Astrocyte (in vitro differentiated cells and primary cell): ENCODE data around the gene MYO5B. TPM values are rescaled to one million over a fixed set of nuclear protein-coding genes. Genes with fewer than 3 reads are reported as not detected.

Experiments used
- DNase-seq: peaks from one replicate; pipeline ENCODE4 v3.0.0-alpha.2; 2010; ENCODE audit warnings: low read depth
- FAIRE-seq: peaks from 2 replicates; lab custom pipeline; 2011; peaks lifted over from hg19 to GRCh38; lab: Jason Lieb, UNC
- H2AFZ ChIP-seq: 2 replicates; pipeline ENCODE4 v1.6.0; 2012; ENCODE audit warnings: low read depth, low read length, inconsistent platforms
- H3K27ac ChIP-seq: 2 replicates; pipeline ENCODE4 v1.5.1; 2011; ENCODE audit warnings: low read depth, low read length, inconsistent platforms
- H3K27me3 ChIP-seq: 2 replicates; pipeline ENCODE4 v1.6.0; 2011; ENCODE audit warnings: low read length, inconsistent platforms; ENCODE audit not compliant: insufficient read depth
- H3K36me3 ChIP-seq: 2 replicates; pipeline ENCODE4 v1.5.1; 2011; ENCODE audit warnings: low read length, inconsistent platforms; ENCODE audit not compliant: insufficient read depth
- H3K4me1 ChIP-seq: 2 replicates; pipeline ENCODE4 v1.5.1; 2011; ENCODE audit warnings: low read length, inconsistent platforms; ENCODE audit not compliant: insufficient read depth
- H3K4me2 ChIP-seq: 2 replicates; pipeline ENCODE4 v1.6.0; 2012; ENCODE audit warnings: low read length, inconsistent platforms
- H3K4me3 ChIP-seq: 2 replicates; pipeline ENCODE4 v1.5.1; 2011; ENCODE audit warnings: low read depth, mild to moderate bottlenecking, low read length, inconsistent platforms; ENCODE audit not compliant: insufficient read depth
- H3K79me2 ChIP-seq: 2 replicates; pipeline ENCODE4 v1.6.0; 2012; ENCODE audit warnings: mild to moderate bottlenecking, low read length, inconsistent platforms; ENCODE audit not compliant: insufficient read depth
- H3K9ac ChIP-seq: 2 replicates; pipeline ENCODE4 v1.6.0; 2012; ENCODE audit warnings: mild to moderate bottlenecking, low read length, inconsistent platforms
- H3K9me3 ChIP-seq: 2 replicates; pipeline ENCODE4 v1.5.1; 2012; ENCODE audit warnings: low read depth, mild to moderate bottlenecking, low read length, inconsistent platforms; ENCODE audit not compliant: insufficient read depth
- H4K20me1 ChIP-seq: 2 replicates; pipeline ENCODE4 v1.6.0; 2012; ENCODE audit warnings: low read length, inconsistent platforms; ENCODE audit not compliant: insufficient read depth
- H3K27ac Mint-ChIP-seq: one replicate; pipeline ENCODE4 v1.8.0; 2021; ENCODE audit warnings: mild to moderate bottlenecking, mixed read lengths; ENCODE audit not compliant: unreplicated experiment
- H3K27me3 Mint-ChIP-seq: one replicate; pipeline ENCODE4 v1.8.0; 2021; ENCODE audit warnings: low read depth, mixed read lengths; ENCODE audit not compliant: unreplicated experiment
- H3K36me3 Mint-ChIP-seq: one replicate; pipeline ENCODE4 v1.8.0; 2021; ENCODE audit warnings: low read depth, mixed read lengths; ENCODE audit not compliant: unreplicated experiment
- H3K4me1 Mint-ChIP-seq: one replicate; pipeline ENCODE4 v1.8.0; 2021; ENCODE audit warnings: low read depth, mixed read lengths; ENCODE audit not compliant: unreplicated experiment
- H3K4me3 Mint-ChIP-seq: one replicate; pipeline ENCODE4 v1.8.0; 2021; ENCODE audit warnings: mild to moderate bottlenecking, moderate library complexity, mixed read lengths; ENCODE audit not compliant: unreplicated experiment
- H3K9me3 Mint-ChIP-seq: one replicate; pipeline ENCODE4 v1.8.0; 2021; ENCODE audit warnings: mild to moderate bottlenecking, mixed read lengths; ENCODE audit not compliant: unreplicated experiment
- EZH2 ChIP-seq: IDR thresholded peaks from 2 replicates; pipeline ENCODE4 v1.6.1; 2012; ENCODE audit warnings: mild to moderate bottlenecking, low read length, inconsistent platforms; ENCODE audit not compliant: insufficient read depth
- total RNA-seq: library from RNA; stranded (reverse); gene quantifications from 2 replicates; pipeline ENCODE4 v1.2.1, GENCODE V29; 2021
- TF ChIP-seq, protein P1 (sequence below): IDR thresholded peaks from 2 replicates; pipeline ENCODE4 v1.5.1; 2011; ENCODE audit warnings: low read depth, mild to moderate bottlenecking, inconsistent platforms, low read length, moderate library complexity; ENCODE audit not compliant: insufficient read depth

Gene MYO5B
- total RNA-seq, 1 donor from 2014 or later, result 8.3 TPM

DNA sequence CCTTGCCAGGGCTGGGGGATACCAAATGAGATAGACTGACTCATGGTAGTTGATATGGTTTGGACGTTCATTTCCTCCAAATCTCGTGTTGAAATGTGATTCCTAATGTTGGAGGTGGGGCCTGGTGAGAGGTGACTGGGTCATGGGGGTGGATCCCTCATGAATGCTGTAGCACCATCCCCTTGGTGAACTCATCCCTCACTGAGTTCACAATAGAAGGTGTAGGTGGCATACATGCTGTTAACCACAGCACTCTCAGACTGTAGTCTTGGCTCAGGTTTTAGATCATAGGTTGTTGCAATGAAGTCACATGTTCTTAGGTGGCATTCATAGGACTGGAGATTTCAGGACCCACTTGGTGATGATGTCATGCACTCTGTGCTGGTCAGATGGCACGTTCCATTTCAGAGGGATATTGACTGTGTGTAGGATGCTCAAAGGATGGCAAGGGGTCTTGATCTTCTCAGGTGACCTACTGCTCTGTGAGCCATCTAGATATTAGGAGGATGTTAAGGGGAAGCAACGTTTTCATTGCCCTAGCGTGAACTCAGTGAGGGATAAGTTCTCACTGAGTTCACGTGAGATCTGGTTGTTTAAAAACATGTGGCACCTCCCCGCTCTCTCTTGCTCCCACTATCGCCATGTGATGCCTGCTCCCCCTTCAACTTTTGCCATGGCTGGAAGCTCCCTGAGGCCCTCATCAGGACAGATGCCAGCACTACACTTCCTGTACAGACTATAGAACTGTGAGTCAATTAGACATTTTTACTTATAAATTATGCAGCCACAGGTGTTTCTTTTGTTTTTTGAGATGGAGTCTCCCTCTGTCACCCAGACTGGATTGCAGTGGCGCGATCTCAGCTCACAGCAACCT is 307.8 kb downstream of the MYO5B start:
- no peak for DNase-seq
- H3K4me3 ChIP-seq, result no peak overlapping the region
- H3K36me3 ChIP-seq, result no peaks in the 10 kb centered on the region
- H3K4me1 Mint-ChIP-seq, result peaks cover 12% of the 10 kb centered on the region
- no peaks in the 10 kb centered on the region for H4K20me1 ChIP-seq
- H3K27me3 Mint-ChIP-seq, result peaks cover 4% of the 10 kb centered on the region
- no peaks in the 10 kb centered on the region for H3K27me3 ChIP-seq
- H3K4me1 ChIP-seq, result peaks cover 7% of the 10 kb centered on the region
- H3K4me3 Mint-ChIP-seq, result no peak overlapping the region
- H3K27ac Mint-ChIP-seq, result no peak overlapping the region
- H3K9ac ChIP-seq, result no peak overlapping the region
- H2AFZ ChIP-seq, result no peak overlapping the region
- TF ChIP-seq, protein P1, sequence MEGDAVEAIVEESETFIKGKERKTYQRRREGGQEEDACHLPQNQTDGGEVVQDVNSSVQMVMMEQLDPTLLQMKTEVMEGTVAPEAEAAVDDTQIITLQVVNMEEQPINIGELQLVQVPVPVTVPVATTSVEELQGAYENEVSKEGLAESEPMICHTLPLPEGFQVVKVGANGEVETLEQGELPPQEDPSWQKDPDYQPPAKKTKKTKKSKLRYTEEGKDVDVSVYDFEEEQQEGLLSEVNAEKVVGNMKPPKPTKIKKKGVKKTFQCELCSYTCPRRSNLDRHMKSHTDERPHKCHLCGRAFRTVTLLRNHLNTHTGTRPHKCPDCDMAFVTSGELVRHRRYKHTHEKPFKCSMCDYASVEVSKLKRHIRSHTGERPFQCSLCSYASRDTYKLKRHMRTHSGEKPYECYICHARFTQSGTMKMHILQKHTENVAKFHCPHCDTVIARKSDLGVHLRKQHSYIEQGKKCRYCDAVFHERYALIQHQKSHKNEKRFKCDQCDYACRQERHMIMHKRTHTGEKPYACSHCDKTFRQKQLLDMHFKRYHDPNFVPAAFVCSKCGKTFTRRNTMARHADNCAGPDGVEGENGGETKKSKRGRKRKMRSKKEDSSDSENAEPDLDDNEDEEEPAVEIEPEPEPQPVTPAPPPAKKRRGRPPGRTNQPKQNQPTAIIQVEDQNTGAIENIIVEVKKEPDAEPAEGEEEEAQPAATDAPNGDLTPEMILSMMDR, result no peak
- no peak for TF ChIP-seq EZH2
- no peak overlapping the region for H3K4me2 ChIP-seq
- H3K9me3 Mint-ChIP-seq, result no peaks in the 10 kb centered on the region
- no peaks in the 10 kb centered on the region for H3K9me3 ChIP-seq
- H3K27ac ChIP-seq, result no peak overlapping the region
- peak; percentile 39 for FAIRE-seq
- no peaks in the 10 kb centered on the region for H3K79me2 ChIP-seq
- no peaks in the 10 kb centered on the region for H3K36me3 Mint-ChIP-seq

DNA sequence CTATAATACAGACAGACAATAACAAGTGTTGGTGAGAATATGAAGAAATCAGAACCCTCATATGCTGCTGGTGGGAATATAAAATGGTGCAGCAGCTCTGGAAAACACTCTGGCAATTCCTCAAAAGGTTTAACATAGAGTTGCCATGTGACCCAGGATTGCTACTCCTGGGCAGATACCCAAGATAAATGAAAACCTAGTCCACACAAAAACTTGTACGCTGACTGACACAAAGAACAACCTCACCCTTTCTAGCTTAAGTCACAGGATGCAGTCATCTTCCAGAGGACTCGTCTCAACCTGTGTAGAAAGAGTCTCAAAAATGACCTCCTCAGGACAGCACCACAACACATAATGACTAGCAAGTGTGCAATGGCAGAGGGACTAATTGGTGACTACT is 310.0 kb downstream of the MYO5B start:
- TF ChIP-seq, protein P1, result no peak
- no peak for TF ChIP-seq EZH2
- no peaks in the 10 kb centered on the region for H4K20me1 ChIP-seq
- no peak overlapping the region for H3K4me3 ChIP-seq
- peaks cover 2% of the 10 kb centered on the region for H3K4me1 Mint-ChIP-seq
- H2AFZ ChIP-seq, result no peak overlapping the region
- no peak overlapping the region for H3K9ac ChIP-seq
- no peaks in the 10 kb centered on the region for H3K9me3 Mint-ChIP-seq
- no peaks in the 10 kb centered on the region for H3K79me2 ChIP-seq
- H3K4me2 ChIP-seq, result no peak overlapping the region
- H3K9me3 ChIP-seq, result no peaks in the 10 kb centered on the region
- H3K27ac ChIP-seq, result no peak overlapping the region
- FAIRE-seq, result no peak
- H3K36me3 Mint-ChIP-seq, result no peaks in the 10 kb centered on the region
- H3K4me3 Mint-ChIP-seq, result no peak overlapping the region
- H3K27me3 ChIP-seq, result no peaks in the 10 kb centered on the region
- H3K27ac Mint-ChIP-seq, result no peak overlapping the region
- H3K27me3 Mint-ChIP-seq, result peaks cover 2% of the 10 kb centered on the region
- no peaks in the 10 kb centered on the region for H3K36me3 ChIP-seq
- no peaks in the 10 kb centered on the region for H3K4me1 ChIP-seq
- no peak for DNase-seq

DNA sequence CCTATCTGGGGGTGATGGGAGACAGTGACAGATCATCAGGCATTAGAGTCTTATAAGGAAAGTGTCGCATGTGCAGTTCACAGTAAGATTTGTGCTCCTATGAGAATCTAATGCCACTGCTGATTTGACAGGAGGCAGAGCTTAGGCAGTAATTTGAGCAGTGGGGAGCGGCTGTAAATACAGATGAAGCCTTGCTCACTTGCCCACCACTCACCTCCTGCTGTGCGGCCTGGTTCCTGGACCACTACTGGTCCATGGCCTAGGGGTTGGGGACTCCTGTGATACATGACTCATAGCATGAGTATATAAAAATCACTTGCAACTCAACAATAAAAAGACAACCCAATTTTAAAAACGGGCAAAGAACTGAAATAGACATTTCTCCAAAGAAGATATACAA is 310.5 kb downstream of the MYO5B start:
- no peak overlapping the region for H2AFZ ChIP-seq
- peaks cover 2% of the 10 kb centered on the region for H3K27me3 ChIP-seq
- no peak overlapping the region for H3K9ac ChIP-seq
- Mint-ChIP-seq H3K4me3 (no peak overlapping the region), H3K27me3 (peaks cover 2% of the 10 kb centered on the region), H3K9me3 (no peaks in the 10 kb centered on the region), H3K4me1 (peaks cover 2% of the 10 kb centered on the region), H3K27ac (no peak overlapping the region), H3K36me3 (no peaks in the 10 kb centered on the region)
- DNase-seq (no peak), FAIRE-seq (no peak)
- H3K4me2 ChIP-seq, result no peak overlapping the region
- H3K9me3 ChIP-seq, result no peaks in the 10 kb centered on the region
- H4K20me1 ChIP-seq, result no peaks in the 10 kb centered on the region
- TF ChIP-seq, protein P1, result no peak
- TF ChIP-seq EZH2, result no peak
- H3K4me3 ChIP-seq, result no peak overlapping the region
- no peak overlapping the region for H3K27ac ChIP-seq
- H3K36me3 ChIP-seq, result no peaks in the 10 kb centered on the region
- H3K79me2 ChIP-seq, result no peaks in the 10 kb centered on the region
- no peaks in the 10 kb centered on the region for H3K4me1 ChIP-seq
